ENCODE measurements around the gene GPR31. TPM values are rescaled to one million over a fixed set of nuclear protein-coding genes. Genes with fewer than 3 reads are reported as not detected.
A peak's percentile ranks its signal among the peaks of the same experiment; 100 is the strongest.

GPR31 gene
- total and polyA plus RNA-seq, 2 experiments from 2014 or later = not detected

DNA sequence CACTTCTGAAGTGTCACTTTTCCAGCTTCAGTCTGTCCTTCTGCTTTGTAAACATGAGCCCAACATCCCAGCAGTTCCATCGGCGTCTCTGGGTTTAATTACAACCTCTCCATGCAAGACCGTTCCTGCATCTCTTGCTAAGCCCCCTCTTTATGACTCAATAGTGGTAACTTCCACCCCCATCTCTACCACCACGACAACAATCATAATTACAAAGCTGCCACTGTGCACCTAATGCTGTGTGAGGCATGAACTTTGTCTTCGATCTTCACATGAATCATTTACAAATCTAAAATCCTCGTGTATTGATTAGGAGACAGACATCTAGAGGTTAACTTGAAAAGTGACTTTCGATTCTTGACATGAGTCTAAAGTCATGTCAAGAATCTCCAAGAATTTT, 39.8 kb downstream of the GPR31 start:
- no peak overlapping the region for H2AFZ ChIP-seq
- no peak overlapping the region for H3K4me3 ChIP-seq
- H3K9me3 ChIP-seq (ENCODE audit: low read depth) = no peaks in the 10 kb centered on the region
- H4K20me1 ChIP-seq (ENCODE audit: insufficient read depth, poor library complexity, severe bottlenecking) = no peaks in the 10 kb centered on the region
- no peaks in the 10 kb centered on the region for H3K27me3 ChIP-seq
- H3K27ac ChIP-seq = no peak overlapping the region
- H3K9me2 ChIP-seq (replicated peaks; ENCODE audit: insufficient read depth) = no peaks in the 10 kb centered on the region
- no peak for DNase-seq (ENCODE audit: low spot score)
- no peak overlapping the region for H3K4me2 ChIP-seq
- no peaks in the 10 kb centered on the region for H3K36me3 ChIP-seq (replicated peaks; ENCODE audit: insufficient read depth, low read depth)
- no peak for TF ChIP-seq EZH2 (IDR thresholded peaks at IDR 0.05; ENCODE audit: borderline replicate concordance)
- no peak for TF ChIP-seq EZH2phosphoT487 (IDR thresholded peaks at IDR 0.05; ENCODE audit: low read depth, severe bottlenecking, unreplicated experiment)
- TF ChIP-seq, protein P1, sequence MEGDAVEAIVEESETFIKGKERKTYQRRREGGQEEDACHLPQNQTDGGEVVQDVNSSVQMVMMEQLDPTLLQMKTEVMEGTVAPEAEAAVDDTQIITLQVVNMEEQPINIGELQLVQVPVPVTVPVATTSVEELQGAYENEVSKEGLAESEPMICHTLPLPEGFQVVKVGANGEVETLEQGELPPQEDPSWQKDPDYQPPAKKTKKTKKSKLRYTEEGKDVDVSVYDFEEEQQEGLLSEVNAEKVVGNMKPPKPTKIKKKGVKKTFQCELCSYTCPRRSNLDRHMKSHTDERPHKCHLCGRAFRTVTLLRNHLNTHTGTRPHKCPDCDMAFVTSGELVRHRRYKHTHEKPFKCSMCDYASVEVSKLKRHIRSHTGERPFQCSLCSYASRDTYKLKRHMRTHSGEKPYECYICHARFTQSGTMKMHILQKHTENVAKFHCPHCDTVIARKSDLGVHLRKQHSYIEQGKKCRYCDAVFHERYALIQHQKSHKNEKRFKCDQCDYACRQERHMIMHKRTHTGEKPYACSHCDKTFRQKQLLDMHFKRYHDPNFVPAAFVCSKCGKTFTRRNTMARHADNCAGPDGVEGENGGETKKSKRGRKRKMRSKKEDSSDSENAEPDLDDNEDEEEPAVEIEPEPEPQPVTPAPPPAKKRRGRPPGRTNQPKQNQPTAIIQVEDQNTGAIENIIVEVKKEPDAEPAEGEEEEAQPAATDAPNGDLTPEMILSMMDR (IDR thresholded peaks at IDR 0.05; ENCODE audit: poor library complexity) = no peak
- H3K79me2 ChIP-seq = no peaks in the 10 kb centered on the region
- H3K4me1 ChIP-seq (ENCODE audit: insufficient read depth) = peaks cover 17% of the 10 kb centered on the region
- WGBS (ENCODE audit: low lambda C conversion rate, missing lambda C conversion rate) = 82% methylated on average over 7 of the region's 7 CpGs

DNA sequence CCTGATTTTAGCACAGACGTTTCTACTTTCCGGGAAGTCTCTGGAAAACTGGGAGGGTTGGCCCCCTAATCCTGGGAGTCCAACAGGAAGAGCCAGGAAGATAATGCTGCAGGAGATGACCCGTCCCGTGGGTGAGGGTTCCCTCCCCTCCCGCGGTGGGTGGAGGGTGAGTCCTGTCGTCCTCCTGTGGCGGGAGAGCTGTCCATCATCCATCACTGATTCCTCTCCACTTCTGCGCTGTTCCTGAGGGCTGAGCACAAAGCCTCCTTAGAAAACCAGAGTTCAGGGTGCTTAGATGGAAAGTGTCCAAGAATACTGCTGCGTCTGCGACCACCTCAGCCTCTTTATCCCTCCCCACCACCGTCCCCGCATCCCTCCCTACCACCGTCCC, 40.9 kb downstream of the GPR31 start:
- peaks cover 14% of the 10 kb centered on the region for H3K4me1 ChIP-seq (ENCODE audit: insufficient read depth)

DNA sequence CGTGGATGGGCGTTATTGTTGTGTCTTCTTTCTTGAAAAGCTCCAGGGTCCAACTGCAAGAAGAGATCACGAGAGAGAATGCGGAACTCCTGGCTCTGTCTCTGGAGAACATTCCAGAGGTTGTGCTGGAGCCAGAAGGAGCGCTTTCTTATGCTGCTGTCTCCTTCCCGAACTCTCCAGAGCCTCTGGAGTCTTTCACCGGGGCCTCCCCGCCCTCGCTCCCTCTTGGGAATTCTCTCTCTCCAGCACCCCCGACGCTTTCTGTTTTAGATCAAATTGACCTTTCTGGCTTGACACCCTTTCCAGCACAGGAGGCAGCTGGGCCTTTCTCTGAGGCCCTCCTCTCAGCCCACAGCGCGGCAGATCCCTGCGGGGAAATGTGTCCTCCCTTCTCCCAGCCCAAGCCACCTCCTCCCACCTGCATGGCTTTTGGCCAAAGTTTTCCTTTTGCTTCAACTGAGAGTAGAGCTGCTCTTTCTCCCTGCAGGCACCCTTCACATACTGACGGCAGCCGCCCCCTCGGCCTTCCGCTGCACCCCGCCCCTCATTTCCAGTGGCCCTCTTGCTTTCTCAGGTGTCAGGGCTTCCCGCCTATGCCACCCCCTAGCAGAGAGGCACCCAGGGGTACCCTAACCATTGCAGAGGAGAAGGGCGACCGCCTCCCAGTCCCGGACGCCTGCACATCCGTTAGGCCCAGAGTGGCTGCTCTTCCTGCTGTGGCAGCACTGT, 41.5 kb downstream of the GPR31 start:
- H3K4me3 ChIP-seq = no peak overlapping the region

More for the DNA sequence above, 40.9 kb downstream of the GPR31 start:
- Histone ChIP-seq H3K27ac (no peak overlapping the region), H3K4me3 (no peak overlapping the region), H2AFZ (no peak overlapping the region), H3K36me3 (replicated peaks; ENCODE audit: insufficient read depth, low read depth) (no peaks in the 10 kb centered on the region), H3K79me2 (no peaks in the 10 kb centered on the region), H3K9me3 (ENCODE audit: low read depth) (no peaks in the 10 kb centered on the region), H3K4me2 (no peak overlapping the region), H3K9me2 (replicated peaks; ENCODE audit: insufficient read depth) (no peaks in the 10 kb centered on the region), H4K20me1 (ENCODE audit: insufficient read depth, poor library complexity, severe bottlenecking) (no peaks in the 10 kb centered on the region), H3K27me3 (no peaks in the 10 kb centered on the region)
- TF ChIP-seq, protein P1 (IDR thresholded peaks at IDR 0.05; ENCODE audit: poor library complexity) = no peak
- no peak for TF ChIP-seq EZH2phosphoT487 (IDR thresholded peaks at IDR 0.05; ENCODE audit: low read depth, severe bottlenecking, unreplicated experiment)
- no peak for TF ChIP-seq EZH2 (IDR thresholded peaks at IDR 0.05; ENCODE audit: borderline replicate concordance)
- WGBS (ENCODE audit: low lambda C conversion rate, missing lambda C conversion rate) = 82% methylated on average over 12 of the region's 14 CpGs
- DNase-seq (ENCODE audit: low spot score) = no peak

More for the DNA sequence above, 41.5 kb downstream of the GPR31 start:
- Histone ChIP-seq H3K27ac (no peak overlapping the region), H2AFZ (no peak overlapping the region), H3K79me2 (no peaks in the 10 kb centered on the region), H3K36me3 (replicated peaks; ENCODE audit: insufficient read depth, low read depth) (no peaks in the 10 kb centered on the region), H3K27me3 (no peaks in the 10 kb centered on the region), H3K4me2 (peak overlapping the region; percentile 52), H3K9me2 (replicated peaks; ENCODE audit: insufficient read depth) (no peaks in the 10 kb centered on the region), H3K4me1 (ENCODE audit: insufficient read depth) (peaks cover 14% of the 10 kb centered on the region), H4K20me1 (ENCODE audit: insufficient read depth, poor library complexity, severe bottlenecking) (no peaks in the 10 kb centered on the region), H3K9me3 (ENCODE audit: low read depth) (no peaks in the 10 kb centered on the region)
- 67% methylated on average over 25 of the region's 25 CpGs for WGBS (ENCODE audit: low lambda C conversion rate, missing lambda C conversion rate)
- no peak for TF ChIP-seq EZH2 (IDR thresholded peaks at IDR 0.05; ENCODE audit: borderline replicate concordance)
- TF ChIP-seq, protein P1 (IDR thresholded peaks at IDR 0.05; ENCODE audit: poor library complexity) = no peak
- TF ChIP-seq EZH2phosphoT487 (IDR thresholded peaks at IDR 0.05; ENCODE audit: low read depth, severe bottlenecking, unreplicated experiment) = no peak
- DNase-seq (ENCODE audit: low spot score) = peak; percentile 52
